Neural cell (in vitro differentiated cells): ENCODE results near the gene ZNF268. TPM values are rescaled to one million over a fixed set of nuclear protein-coding genes. Genes with fewer than 3 reads are reported as not detected.

Source experiments
- H2AFZ ChIP-seq: fragments of 200-600, 300-800 bp; sonication (generic), shearing (Covaris generic); 2 replicates; pipeline ENCODE4 v1.6.0; 2014; ENCODE audit warnings: low read depth, mild to moderate bottlenecking, antibody characterized with exemption, low read length, moderate library complexity
- H3F3A ChIP-seq: fragments of 200-600 bp; shearing (Covaris generic); 2 replicates; pipeline ENCODE4 v1.6.1; 2016; ENCODE audit warnings: mild to moderate bottlenecking, moderate library complexity, mixed read lengths, antibody characterized with exemption, low read length; ENCODE audit not compliant: insufficient read depth, poor library complexity, severe bottlenecking
- H3K27ac ChIP-seq: fragments of 200-600, 300-800 bp; sonication (generic), shearing (Covaris generic); 2 replicates; pipeline ENCODE4 v1.5.1; 2014; ENCODE audit warnings: mild to moderate bottlenecking, low read length, moderate library complexity
- H3K27me3 ChIP-seq: fragments of 300-800, 200-600 bp; sonication (generic), shearing (Covaris generic); 2 replicates; pipeline ENCODE4 v1.6.0; 2014; ENCODE audit warnings: mild to moderate bottlenecking, low read depth, low read length, moderate library complexity; ENCODE audit not compliant: insufficient read depth
- H3K36me3 ChIP-seq: fragments of 300-800, 200-600 bp; sonication (generic), shearing (Covaris generic); 2 replicates; pipeline ENCODE4 v1.5.1; 2014; ENCODE audit warnings: mild to moderate bottlenecking, antibody characterized with exemption, low read length, moderate library complexity; ENCODE audit not compliant: insufficient read depth
- H3K4me2 ChIP-seq: fragments of 300-800, 200-600 bp; sonication (generic), shearing (Covaris generic); 2 replicates; pipeline ENCODE4 v1.6.0; 2014; ENCODE audit warnings: mild to moderate bottlenecking, low read length
- H3K4me3 ChIP-seq: fragments of 300-800, 200-600 bp; sonication (generic), shearing (Covaris generic); 2 replicates; pipeline ENCODE4 v1.5.1; 2014; ENCODE audit warnings: mild to moderate bottlenecking, low read length, moderate library complexity
- H3K79me2 ChIP-seq: fragments of 200-600 bp; shearing (Covaris generic); replicated peaks from 2 replicates; pipeline ENCODE4 v1.6.0; 2014; ENCODE audit warnings: mild to moderate bottlenecking, low read length, moderate library complexity; ENCODE audit not compliant: insufficient read depth
- H3K9ac ChIP-seq: fragments of 300-800, 200-600 bp; sonication (generic), shearing (Covaris generic); 2 replicates; pipeline ENCODE4 v1.6.1; 2016; ENCODE audit warnings: mild to moderate bottlenecking, low read length, mixed read lengths
- H3K9me2 ChIP-seq: fragments of 200-600 bp; shearing (Covaris generic); 2 replicates; pipeline ENCODE4 v1.6.1; 2016; ENCODE audit warnings: mild to moderate bottlenecking, low read length, mixed read lengths; ENCODE audit not compliant: insufficient read depth
- H3K9me3 ChIP-seq: fragments of 200-600, 300-800 bp; sonication (generic), shearing (Covaris generic); 2 replicates; pipeline ENCODE4 v1.6.1; 2016; ENCODE audit warnings: mild to moderate bottlenecking, mixed run types, low read length, moderate library complexity, mixed read lengths
- H4K20me1 ChIP-seq: fragments of 200-600 bp; shearing (Covaris generic); 2 replicates; pipeline ENCODE4 v1.6.1; 2016; ENCODE audit warnings: mild to moderate bottlenecking, mixed run types; ENCODE audit not compliant: insufficient read depth
- EP300 ChIP-seq: fragments of 450-650 bp; conservative IDR thresholded peaks from 2 replicates; pipeline ENCODE4 v1.6.1; 2014; ENCODE audit warnings: antibody characterized with exemption, mild to moderate bottlenecking, moderate library complexity; ENCODE audit not compliant: poor library complexity, severe bottlenecking
- MXI1 ChIP-seq: fragments of 450-650 bp; conservative IDR thresholded peaks from 2 replicates; pipeline ENCODE4 v1.6.1; 2014; ENCODE audit warnings: antibody characterized with exemption, mild to moderate bottlenecking; ENCODE audit not compliant: poor library complexity, severe bottlenecking
- POLR2AphosphoS5 ChIP-seq: IDR thresholded peaks from 2 replicates; pipeline ENCODE4 v1.6.1; 2012
- RAD21 ChIP-seq: fragments of 450-650 bp; conservative IDR thresholded peaks from 2 replicates; pipeline ENCODE4 v1.6.1; 2014; ENCODE audit warnings: antibody characterized with exemption, mild to moderate bottlenecking, moderate library complexity
- SMC3 ChIP-seq: fragments of 450-650 bp; conservative IDR thresholded peaks from 2 replicates; pipeline ENCODE4 v1.6.1; 2014; ENCODE audit warnings: antibody characterized with exemption, mild to moderate bottlenecking, moderate library complexity; ENCODE audit not compliant: poor library complexity
- TAF1 ChIP-seq: IDR thresholded peaks from 2 replicates; pipeline ENCODE4 v1.6.1; 2012; ENCODE audit warnings: low read depth
- polyA plus RNA-seq: library from polyadenylated mRNA; depleted of rRNA; stranded (reverse); fragments of >200 nt; gene quantifications from 2 replicates; pipeline ENCODE4 v1.2.3, GENCODE V29; 2014
- small RNA-seq, 3 experiments: library from RNA; depleted of rRNA; stranded (forward); fragments of <200 nt; gene quantifications; one replicate each; pipeline ENCODE3, GENCODE V24; 2012
- TF ChIP-seq, protein P1 (sequence below): IDR thresholded peaks from 2 replicates; pipeline ENCODE4 v1.6.1; 2012; ENCODE audit warnings: borderline replicate concordance

Gene ZNF268
- polyA plus RNA-seq, 1 donor from 2014 or later = 23.5 TPM

DNA sequence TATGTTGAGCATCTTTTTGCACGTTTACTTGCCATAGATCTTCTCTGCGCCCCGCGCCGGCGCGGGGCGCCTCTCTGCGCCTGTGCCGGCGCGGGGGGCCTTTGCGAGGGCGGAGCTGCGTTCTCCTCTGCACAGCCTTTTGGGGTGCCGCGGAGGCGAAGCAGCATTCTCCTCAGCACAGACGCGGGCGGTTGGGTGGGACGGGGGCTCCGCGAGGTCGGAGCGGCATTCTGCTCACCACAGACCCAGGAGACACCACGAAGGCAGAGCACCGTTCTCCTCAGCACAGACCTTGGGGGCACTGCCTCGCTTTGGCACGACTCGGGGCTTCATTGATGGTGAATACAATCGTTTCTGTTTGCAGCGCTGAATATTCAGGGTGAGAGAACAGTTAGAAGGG, 82.9 kb downstream of the ZNF268 start:
- TF ChIP-seq RAD21 (no peak), SMC3 (no peak), POLR2AphosphoS5 (no peak), EP300 (no peak), MXI1 (no peak), TAF1 (no peak)
- TF ChIP-seq, protein P1, sequence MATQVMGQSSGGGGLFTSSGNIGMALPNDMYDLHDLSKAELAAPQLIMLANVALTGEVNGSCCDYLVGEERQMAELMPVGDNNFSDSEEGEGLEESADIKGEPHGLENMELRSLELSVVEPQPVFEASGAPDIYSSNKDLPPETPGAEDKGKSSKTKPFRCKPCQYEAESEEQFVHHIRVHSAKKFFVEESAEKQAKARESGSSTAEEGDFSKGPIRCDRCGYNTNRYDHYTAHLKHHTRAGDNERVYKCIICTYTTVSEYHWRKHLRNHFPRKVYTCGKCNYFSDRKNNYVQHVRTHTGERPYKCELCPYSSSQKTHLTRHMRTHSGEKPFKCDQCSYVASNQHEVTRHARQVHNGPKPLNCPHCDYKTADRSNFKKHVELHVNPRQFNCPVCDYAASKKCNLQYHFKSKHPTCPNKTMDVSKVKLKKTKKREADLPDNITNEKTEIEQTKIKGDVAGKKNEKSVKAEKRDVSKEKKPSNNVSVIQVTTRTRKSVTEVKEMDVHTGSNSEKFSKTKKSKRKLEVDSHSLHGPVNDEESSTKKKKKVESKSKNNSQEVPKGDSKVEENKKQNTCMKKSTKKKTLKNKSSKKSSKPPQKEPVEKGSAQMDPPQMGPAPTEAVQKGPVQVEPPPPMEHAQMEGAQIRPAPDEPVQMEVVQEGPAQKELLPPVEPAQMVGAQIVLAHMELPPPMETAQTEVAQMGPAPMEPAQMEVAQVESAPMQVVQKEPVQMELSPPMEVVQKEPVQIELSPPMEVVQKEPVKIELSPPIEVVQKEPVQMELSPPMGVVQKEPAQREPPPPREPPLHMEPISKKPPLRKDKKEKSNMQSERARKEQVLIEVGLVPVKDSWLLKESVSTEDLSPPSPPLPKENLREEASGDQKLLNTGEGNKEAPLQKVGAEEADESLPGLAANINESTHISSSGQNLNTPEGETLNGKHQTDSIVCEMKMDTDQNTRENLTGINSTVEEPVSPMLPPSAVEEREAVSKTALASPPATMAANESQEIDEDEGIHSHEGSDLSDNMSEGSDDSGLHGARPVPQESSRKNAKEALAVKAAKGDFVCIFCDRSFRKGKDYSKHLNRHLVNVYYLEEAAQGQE = no peak
- Histone ChIP-seq H3K27ac (no peak overlapping the region), H3K9me2 (no peaks in the 10 kb centered on the region), H3K79me2 (no peaks in the 10 kb centered on the region), H3K36me3 (no peaks in the 10 kb centered on the region), H3F3A (no peaks in the 10 kb centered on the region), H3K9me3 (no peaks in the 10 kb centered on the region), H3K9ac (no peak overlapping the region), H3K27me3 (no peaks in the 10 kb centered on the region), H4K20me1 (no peaks in the 10 kb centered on the region), H3K4me3 (no peak overlapping the region), H3K4me2 (no peak overlapping the region), H2AFZ (no peak overlapping the region)

Small RNAs within 50 kb of the gene (small RNA-seq; reads per million reads assigned to genes)
- gene RF00019 (0 to 1.2 (median 0) reads per million in 3 experiments), gene RNU6-717P (0 reads per million in 3 experiments)

Other genes with a start within 250 kb of the ZNF268 start
- gene ZNF605, start 225.2 kb upstream of the ZNF268 start, polyA plus RNA-seq = 18.6 and 22.6 TPM in 2 replicates
- gene ZNF26, start 195.1 kb upstream of the ZNF268 start, polyA plus RNA-seq = 25.8 and 26.6 TPM in 2 replicates
- gene ZNF84, start 144.0 kb upstream of the ZNF268 start, polyA plus RNA-seq = 158 and 191 TPM in 2 replicates
- gene ZNF140, start 100.6 kb upstream of the ZNF268 start, polyA plus RNA-seq = 50.8 and 60.5 TPM in 2 replicates
- gene ZNF891, start 51.2 kb upstream of the ZNF268 start, polyA plus RNA-seq = 9.4 and 10.4 TPM in 2 replicates
- gene ZNF10, start 50.9 kb upstream of the ZNF268 start, polyA plus RNA-seq = 46.5 and 52.3 TPM in 2 replicates
- not detected in 2 replicates for gene ANHX, start 54.4 kb downstream of the ZNF268 start, polyA plus RNA-seq